ENCODE data around the gene CUX1.
A peak's percentile ranks its signal among the peaks of the same experiment; 100 is the strongest.

CUX1 gene

DNA sequence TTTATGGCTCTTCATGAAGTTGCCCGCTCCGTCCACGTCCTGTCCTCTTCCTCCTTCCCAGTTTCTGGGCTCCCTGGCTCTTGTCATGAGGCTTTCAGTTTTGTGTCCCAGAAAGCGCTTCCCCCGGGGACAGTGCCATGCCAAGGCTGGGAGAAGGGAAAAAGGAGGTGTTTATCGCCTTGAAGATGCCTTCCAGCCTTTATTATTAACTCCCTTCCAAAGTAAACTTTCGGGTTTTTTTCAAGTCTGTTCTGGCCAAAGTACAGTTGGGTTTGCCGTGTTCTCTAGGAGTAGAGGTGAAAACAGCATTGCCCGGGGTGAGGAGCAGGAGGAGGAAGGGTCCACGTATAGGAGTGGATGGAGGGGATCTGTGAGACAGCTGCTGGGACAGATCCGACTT is 117.2 kb downstream of the CUX1 start:
- no peak for DNase-seq (ENCODE audit: low read depth, low spot score)

DNA sequence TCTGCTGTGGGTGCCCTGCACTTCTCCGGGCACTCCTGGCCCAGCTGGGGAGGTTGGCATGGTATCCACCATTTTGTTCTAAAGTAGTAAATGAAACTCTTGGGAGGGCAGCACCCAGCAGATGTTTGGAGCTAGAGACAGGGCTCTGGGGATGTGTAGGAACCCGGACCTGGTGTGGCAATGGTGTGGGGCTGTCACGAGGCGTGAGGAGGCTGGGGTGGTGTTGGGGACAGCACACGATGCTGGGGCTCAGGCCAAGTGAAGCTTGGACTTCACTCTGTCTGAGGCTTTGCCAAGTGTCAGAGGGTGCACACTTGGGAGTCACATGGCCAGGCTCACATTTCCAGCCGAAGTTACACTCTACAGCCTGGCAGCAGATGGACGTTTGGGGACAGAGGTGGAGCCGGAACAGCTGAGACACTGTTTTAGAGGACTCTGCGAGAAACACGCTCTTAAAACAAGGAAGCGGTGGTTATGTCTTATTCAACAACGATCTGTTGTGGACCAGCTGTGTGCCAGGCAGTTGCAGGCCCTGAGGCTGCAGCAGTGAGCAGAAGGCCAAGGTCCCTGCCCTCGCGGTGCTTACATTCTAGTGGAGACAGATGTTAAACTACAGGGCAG is 118.2 kb downstream of the CUX1 start:
- no peak for DNase-seq (ENCODE audit: low read depth, low spot score)

DNA sequence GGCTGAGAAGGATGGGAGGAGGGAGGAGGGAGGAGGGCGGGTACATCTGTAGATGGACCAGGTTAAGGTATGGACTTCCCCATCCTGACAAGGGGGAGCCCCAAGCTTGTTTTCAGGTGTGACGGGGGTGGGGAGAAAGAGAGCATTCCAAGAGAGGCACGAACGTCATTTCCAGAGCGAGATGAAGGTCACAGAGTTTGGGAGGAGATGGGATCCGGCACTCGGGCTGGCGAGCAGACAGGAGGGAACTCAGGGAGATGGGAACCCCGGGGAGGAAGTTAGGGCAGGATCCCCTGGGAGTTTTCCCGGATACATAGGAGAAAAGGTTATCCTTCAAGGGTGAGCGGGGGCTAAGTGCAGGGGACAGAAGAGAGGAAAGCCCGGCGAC is 118.8 kb downstream of the CUX1 start:
- DNase-seq (ENCODE audit: low read depth, low spot score) = no peak

DNA sequence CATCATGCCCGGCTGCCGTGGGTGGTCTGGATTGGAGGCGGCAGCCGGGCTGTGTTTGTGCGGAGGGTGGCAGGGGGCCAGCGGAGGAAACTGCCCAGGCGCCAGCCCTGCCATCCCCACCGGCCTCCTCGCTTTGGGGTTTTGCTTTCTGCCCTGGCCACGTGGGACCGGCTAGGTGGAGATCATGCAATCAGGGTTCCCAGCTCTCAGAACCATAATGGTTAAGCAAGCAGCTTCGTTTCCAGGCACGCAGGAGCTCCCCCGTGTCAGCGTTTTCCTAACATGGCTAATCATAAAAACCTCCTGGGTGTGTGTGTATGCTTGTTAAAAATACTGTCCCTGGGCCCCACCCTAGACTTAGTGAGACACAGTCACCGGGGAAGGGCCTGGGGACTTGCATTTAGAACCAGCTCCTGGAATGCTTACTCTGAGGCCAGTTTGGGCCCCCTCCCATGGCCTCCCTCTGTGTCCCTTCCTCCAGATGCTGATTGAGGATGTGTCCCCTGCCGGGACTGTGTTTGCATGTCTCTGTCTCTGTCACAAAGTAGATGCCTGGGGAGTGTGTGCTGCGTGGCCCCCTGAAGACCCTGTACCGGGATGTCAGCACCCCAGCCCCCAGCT is 119.3 kb downstream of the CUX1 start:
- DNase-seq (ENCODE audit: low read depth, low spot score) = no peak

DNA sequence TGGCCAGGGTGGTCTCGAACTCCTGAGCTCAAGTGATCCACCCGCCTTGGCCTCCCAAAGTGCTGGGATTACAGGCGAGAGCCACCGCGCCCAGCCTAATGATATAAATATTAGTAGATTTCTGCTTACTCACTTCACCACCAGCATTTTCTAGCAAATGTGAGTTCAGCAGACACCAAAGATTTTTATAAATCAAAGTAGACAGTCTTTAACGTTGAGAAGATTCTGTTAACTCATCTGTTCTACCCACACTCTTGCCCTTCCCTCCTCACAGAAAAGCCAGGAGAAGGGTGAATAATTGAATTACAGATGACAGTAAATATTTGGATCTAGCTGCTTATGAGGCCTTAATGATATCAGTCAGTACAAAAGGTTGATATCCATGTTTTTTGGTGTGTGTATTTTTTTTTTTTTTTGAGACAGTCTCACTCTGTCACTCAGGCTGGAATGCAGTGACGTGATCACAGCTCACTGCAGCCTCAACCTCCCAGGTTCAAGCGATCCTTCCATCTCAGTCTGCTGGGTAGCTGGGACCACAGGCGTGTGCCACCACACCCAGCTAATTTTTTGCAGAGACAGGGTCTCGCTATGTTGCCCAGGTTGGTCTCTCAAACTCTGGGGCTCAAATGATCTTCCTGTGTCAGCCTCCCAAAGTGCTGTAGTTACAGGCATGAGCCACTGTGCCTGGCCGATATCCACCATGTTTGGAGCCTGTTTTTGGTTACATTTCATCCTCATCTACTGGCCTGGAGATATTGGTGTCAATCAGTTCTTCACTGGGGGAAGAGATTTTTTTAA is 120.5 kb downstream of the CUX1 start:
- no peak for DNase-seq (ENCODE audit: low read depth, low spot score)

DNA sequence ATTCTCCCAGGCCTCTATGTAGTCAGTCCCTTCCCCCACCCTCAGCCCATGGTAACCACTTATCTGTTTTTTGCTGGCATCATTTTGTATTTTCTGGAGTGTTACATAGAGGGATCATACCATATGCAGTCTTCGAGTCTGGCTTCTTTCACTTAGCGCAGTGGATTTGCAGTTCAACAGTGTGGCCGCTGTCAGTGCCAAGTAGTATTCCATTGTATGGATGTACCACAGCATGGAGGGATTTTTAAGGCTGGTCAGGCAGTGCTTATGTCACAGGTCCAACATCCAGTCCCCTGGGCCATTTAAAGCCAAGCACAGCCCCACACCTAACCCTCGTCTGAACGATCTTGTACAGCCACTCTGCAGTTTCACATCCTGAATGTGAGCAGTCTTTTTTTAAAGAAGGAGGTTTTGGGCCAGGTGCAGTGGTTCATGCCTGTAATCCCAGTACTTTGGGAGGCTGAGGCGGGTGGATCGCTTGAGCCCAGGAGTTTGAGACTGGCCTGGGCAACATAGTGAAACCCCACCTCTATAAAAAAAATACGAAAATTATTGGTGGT is 121.8 kb downstream of the CUX1 start:
- no peak for DNase-seq (ENCODE audit: low read depth, low spot score)

DNA sequence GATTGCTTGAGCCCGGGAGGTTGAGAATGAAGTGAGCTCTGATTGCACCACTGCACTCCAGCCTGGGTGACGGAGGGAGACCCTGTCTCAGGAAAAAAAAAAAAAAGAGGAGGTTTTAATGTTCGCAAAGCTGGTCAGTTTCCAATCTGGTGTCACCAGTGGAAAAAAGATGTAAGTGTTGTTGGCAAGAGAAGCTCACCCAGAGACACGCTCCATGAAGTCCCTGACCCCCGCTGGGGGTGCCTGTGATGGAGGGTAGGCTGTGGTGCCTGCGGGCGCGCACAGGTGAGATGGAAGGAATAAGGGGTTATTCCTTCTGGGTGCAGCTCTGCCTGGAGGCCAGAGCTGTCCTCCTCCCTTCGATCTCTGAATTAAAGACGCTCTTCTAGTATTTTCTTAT is 122.7 kb downstream of the CUX1 start:
- DNase-seq (ENCODE audit: low read depth, low spot score) = no peak

DNA sequence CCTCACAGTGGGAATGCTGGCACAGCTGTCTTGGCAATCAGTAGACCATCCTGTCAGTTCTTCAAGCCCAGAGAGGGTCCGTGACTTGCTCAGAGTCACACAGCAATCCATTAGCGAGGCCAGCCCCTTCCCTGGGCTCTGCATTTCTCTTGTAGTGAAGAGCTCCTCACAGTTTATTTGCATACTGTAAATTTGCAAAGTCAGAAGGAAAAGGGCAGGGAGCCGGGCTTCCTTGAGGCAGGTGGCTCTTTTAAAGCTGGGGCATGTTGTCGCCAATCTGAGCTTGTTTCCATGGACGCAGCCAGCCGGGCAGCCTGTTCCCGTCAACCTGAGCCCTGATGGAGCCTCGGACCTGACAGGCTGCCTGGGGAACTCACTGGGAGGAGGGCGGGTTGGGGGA is 123.4 kb downstream of the CUX1 start:
- no peak for DNase-seq (ENCODE audit: low read depth, low spot score)

DNA sequence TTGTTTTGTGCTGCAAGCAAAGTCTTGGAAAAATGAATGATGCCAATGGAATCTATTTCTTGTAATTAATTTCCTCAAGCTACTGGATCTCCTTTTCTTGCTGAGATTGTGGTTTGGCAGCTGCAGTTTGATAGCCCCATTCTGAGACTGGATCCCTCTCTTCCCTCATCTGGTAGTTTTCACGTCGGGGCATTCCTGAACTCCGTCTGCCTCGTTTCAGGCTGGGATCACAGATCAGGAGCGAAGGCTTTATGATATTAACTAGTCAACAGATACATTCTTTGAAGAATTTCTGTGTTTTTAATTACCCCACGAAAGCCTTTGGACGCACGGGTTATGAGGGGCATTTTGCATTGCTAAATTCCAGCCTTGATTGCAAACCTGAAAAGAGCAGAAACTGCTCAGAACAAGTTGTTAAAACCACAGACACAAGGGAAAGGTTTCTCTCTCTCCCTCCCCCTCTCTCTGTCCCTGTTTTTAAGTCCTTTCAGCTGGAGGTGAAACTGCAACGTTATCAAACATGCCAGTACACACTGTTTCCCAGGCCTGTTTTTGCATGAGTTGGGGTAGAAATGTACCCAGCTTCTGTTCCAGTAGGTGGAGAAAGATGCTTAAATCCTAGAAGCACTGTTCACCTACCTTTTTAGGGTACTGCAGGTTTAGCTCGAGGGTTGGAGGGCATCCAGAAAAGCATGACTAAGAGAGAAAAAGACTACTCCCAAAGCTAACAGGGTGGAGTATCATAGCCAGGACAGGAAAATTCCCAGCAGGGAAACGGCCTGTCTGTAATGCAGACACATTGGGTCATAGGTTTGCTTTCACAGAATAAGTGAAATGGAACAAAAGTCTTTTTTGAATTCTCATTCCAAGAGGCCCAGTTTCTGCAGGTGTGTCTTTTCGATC is 124.3 kb downstream of the CUX1 start:
- DNase-seq (ENCODE audit: low read depth, low spot score) = peak; percentile 21

DNA sequence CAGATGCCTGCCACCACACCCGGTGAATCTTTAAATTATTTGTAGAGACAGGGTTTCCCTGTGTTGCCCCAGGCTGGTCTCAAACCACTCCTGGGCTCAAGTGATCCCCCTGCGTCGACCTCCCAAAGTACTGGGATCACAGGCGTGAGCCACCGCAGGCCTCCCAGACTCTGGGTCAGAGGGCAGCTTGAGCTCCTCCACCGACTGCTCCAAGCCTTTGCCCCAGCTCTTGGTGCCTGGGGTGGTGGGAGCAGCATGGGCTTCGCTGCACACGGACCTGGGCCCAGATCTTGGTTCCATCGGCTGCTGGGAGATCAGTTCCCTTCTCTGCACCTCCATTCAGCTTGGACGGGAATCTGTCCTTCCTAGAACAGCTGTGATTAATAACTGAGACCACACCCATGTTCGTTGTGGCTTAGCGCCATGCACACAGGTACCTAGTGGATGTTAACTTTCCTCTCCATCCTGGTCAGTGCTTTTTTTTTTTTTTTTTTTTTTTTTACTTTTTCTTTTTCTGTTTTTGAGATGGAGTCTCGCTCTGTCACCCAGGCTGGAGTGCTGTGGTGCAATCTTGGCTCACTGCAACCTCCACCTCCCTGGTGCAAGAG is 125.3 kb downstream of the CUX1 start:
- DNase-seq (ENCODE audit: low read depth, low spot score) = no peak

DNA sequence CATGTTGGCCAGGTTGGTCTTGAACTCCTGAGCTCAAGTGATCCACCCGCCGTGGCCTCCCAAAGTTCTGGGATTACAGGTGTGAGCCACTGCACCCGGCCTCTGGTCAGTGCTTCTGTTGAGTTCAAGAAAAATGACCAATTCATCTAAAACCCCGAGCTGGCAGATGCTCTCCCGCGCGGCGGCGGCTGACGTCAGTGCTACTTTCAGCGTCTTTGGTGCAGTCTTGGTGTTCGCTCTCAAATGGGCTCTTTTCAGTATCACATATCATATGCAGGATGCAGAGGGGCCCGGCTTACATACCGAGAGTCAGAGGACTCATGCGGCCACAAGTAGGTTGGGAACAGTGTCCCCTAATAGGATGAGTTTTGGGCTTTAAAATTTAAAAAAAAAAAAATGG is 125.9 kb downstream of the CUX1 start:
- no peak for DNase-seq (ENCODE audit: low read depth, low spot score)

DNA sequence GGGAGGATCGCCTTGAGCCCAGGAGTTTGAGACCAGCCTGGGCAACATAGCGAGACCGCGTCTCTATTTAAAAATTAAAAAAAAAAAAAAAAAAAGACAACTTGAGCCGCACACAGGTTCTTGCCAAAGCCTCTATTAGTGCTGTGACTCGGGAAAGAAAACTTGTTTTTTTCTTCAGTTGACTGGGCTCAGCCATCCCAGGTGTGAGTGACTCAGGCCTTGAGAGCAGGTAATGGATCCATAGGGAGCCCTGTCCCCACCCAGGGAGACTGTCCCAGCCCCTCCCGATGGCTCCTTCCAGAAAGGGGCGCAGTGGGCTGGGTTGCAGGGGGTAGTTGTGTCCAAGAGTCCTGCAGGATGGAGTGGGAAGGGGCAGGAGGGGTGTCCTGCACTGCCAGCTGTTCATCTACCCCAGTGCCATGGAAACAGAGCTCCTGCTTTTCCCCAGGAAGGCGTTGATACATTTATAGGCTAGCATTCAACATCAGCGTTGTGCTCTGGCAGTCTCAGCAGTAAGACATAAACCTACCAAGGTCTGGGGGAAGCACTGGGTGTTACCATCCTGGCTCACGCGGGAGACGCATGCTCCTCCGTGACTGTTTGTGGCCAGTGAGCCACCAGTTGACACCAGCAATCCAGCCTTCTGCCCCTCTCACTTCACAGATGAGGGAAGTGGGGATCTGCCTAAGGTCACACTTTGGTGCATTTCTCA is 126.6 kb downstream of the CUX1 start:
- DNase-seq (ENCODE audit: low read depth, low spot score) = no peak

DNA sequence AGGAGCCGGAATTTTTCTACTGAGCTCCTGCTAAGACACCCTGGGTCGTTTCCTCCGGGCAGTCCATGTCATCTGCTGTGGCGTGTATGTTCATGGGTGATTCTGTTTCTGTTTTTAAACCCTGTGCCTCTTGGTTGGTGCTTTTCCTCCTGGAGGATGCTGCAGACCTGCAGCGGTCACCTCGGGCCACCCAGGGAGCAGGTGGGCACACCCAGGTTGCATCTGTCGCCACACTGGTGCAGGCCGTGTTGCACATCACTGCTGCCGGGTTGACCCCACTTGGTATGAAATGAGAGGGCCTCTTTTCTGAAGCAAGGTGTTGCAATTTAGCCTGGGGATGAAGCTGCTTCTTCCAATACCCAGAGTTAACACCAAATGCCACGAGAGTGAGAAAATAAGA is 127.2 kb downstream of the CUX1 start:
- no peak for DNase-seq (ENCODE audit: low read depth, low spot score)

DNA sequence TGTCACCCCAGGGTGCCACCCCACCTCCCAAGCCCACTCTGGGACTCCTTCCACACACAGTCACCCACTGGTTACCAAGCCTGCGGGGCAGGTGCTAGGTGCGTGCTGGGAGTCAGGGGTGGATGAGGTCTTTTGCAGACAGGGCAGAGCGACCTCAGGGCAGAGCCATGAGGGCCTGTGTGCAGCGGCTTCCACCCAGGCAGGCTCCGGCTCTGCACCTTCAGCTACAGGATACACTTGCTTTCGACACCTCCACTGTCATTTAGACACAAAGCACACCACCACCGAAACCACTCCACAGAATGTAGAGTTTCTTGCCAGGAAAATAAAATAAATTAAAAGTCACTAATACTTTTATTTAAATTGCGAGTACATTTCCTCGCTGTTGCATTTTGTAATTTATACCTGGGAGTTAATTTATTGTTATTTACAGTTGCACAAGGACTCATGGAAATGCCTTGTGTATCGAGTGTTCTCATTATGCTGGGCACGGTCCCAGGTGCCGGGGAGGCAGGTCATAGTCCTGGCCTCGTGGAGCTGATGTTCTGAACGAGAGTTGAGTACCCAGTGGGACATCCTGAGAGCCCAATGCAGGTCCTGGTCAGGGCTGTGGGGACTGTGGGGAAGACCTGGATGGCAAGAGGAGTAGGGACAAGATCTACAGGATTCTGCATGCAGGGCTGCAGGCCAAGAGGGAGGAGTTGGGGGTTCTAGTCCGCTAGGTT is 127.8 kb downstream of the CUX1 start:
- DNase-seq (ENCODE audit: low read depth, low spot score) = no peak

DNA sequence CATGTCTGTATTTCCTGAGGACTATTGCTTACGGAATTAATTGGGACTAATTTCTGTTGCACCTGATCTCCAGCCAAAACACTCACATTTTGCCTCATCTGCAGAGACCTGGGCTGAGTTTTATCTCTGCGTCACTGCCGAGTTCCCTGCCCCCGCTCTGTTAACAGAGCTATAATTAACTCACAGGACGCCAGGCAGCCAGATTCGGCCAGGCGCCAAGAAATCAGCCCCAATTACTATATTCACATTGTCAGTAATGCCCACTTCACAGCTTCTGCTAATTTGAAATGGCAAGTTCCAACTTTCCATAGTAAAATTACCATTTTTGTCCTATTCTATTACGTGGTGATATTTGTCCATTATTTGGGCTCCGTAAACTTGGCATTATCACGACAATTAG is 130.5 kb downstream of the CUX1 start:
- DNase-seq (ENCODE audit: low read depth, low spot score) = no peak

DNA sequence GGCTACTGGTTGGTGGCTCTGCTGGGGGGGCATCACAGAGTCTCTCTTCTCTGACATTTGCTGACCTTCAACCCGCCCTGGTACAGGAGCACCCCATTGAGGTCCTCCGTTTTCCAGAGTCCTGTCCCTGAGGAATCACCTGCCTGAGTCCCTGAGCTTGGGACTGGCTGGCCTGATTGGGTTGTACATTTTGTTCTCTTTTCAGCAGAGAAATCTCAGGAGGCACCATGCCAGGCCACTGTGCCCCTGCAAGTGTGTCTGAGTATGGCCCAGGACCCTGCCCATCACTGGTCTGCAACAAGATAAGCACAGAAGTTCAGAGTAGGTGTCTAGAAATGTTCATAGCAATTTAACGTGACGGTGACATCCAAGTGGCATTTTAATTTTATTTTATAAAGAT is 131.2 kb downstream of the CUX1 start:
- DNase-seq (ENCODE audit: low read depth, low spot score) = no peak

DNA sequence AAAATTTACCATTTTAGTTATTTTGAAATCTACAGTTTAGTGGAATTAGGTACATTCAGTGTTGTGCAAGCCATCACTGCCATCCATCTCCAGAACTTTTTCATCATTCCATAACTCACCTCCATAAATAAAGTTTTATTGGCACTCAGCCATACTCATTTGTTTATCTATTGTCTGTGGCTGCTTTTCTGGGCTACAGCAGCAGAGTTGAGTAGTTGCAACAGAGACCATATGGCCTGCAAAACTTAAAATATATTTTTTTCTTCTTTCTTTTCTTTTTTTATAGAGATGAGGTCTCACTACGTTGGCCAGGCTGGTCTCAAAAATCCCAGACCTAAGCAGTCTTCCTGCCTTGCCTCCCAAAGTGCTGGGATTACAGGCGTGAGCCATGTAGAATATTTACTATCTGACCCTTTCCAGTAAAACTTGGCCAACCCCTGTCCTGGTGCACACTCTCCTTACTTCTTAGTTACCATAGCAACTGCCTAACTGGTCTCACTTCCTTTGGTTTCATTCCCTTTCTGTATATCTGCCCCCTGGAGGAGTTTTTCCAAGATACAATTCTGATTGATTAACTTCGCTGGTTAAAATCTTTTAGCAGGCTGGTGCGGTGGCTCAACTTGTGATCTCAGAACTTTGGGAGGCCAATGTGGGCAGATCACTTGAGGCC is 133.2 kb downstream of the CUX1 start:
- DNase-seq (ENCODE audit: low read depth, low spot score) = no peak

DNA sequence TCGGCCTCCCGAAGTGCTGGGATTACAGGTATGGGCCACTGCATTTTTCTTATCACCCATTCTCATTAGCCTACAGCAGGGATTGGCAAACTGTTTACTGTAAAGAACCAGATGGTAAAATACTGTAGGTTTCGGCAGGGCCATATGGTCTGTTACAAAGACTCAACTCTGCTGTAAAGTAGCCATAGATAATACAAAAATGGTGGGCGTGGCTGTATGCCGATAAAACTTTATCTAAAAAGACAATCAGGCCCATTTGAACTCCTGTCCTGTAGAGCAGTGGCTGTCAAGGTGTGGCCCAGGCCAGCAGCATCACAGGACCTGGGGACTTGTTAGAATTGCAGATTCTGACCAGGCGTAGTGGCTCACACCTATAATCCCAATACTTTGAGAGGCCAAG is 134.3 kb downstream of the CUX1 start:
- DNase-seq (ENCODE audit: low read depth, low spot score) = no peak

All from smooth muscle cell of the brain vasculature (primary cell).